T-helper 2 cell (primary cell): Measurements from ENCODE around the gene DRAP1.

Source experiments
- DNase-seq, 5 experiments: peaks; one replicate each; pipeline versions ENCODE4 v3.0.0 to v3.0.0-alpha.2; 2012 to 2022

DRAP1 gene

GRCh38 chr11:65886826-65887722 lies 32.2 kb upstream of the DRAP1 start:
- DNase-seq = no peak

GRCh38 chr11:65887723-65888162 lies 31.5 kb upstream of the DRAP1 start:
- DNase-seq = peak in 1 of 5 experiments; percentile 44

- DNase-seq = peak; percentile 87 to 98 (median 95)
These were observed 30.9 kb upstream of the DRAP1 start, which contains the start of gene FIBP for GRCh38 chr11:65888163-65888814. Gene FIBP (minus strand): TSS chr11:65888471. CDS start chr11:65888418, 53 bp downstream.

- DNase-seq = peak; percentile 96 to 98 (median 97)
These were observed 28.7 kb upstream of the DRAP1 start, which contains the start of gene CCDC85B for GRCh38 chr11:65890324-65891218. Gene CCDC85B (plus strand): TSS chr11:65890673. CDS start chr11:65890784, 111 bp downstream.

GRCh38 chr11:65891219-65892136 lies 27.7 kb upstream of the DRAP1 start:
- peak in 1 of 5 experiments; percentile 46 for DNase-seq

- DNase-seq = peak in 1 of 5 experiments; percentile 58
These were observed 27.1 kb upstream of the DRAP1 start for GRCh38 chr11:65892137-65892540.

GRCh38 chr11:65892661-65893317 lies 26.4 kb upstream of the DRAP1 start:
- DNase-seq = no peak

- DNase-seq = peak in 1 of 5 experiments; percentile 72
These were observed 25.1 kb upstream of the DRAP1 start for GRCh38 chr11:65894034-65894591.

- no peak for DNase-seq
These were observed 23.7 kb upstream of the DRAP1 start for GRCh38 chr11:65895482-65895981.

- no peak for DNase-seq
These were observed 22.9 kb upstream of the DRAP1 start for GRCh38 chr11:65896034-65896999.

- DNase-seq = peak in 1 of 5 experiments; percentile 44
These were observed 22.2 kb upstream of the DRAP1 start for GRCh38 chr11:65897020-65897471.

GRCh38 chr11:65898656-65899355 lies 20.4 kb upstream of the DRAP1 start:
- DNase-seq = no peak

- peak in 3 of 5 experiments; percentile 36 to 66 (median 57) for DNase-seq
These were observed 19.7 kb upstream of the DRAP1 start for GRCh38 chr11:65899356-65900124.

- peak; percentile 89 to 95 (median 93) for DNase-seq
These were observed 18.9 kb upstream of the DRAP1 start, which contains the start of gene FOSL1 for GRCh38 chr11:65900125-65900898. Gene FOSL1 (minus strand): TSS chr11:65900388. CDS start chr11:65900339, 49 bp downstream.

- DNase-seq = no peak
These were observed 18.4 kb upstream of the DRAP1 start for GRCh38 chr11:65900899-65901180.

GRCh38 chr11:65903068-65903481 lies 16.2 kb upstream of the DRAP1 start:
- DNase-seq = no peak

- no peak for DNase-seq
These were observed 15.5 kb upstream of the DRAP1 start for GRCh38 chr11:65903715-65904114.
